ENCODE results near the gene GOLT1B. TPM values are rescaled to one million over a fixed set of nuclear protein-coding genes. Genes with fewer than 3 reads are reported as not detected.

GOLT1B gene, protein sequence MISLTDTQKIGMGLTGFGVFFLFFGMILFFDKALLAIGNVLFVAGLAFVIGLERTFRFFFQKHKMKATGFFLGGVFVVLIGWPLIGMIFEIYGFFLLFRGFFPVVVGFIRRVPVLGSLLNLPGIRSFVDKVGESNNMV
- total RNA-seq = 39.5 and 61.1 TPM in 2 replicates

GRCh38 chr12:21501258-21502163, at the start of gene GOLT1B, which contains the start of gene RECQL:
GOLT1B (plus strand) TSS chr12:21501789; CDS start chr12:21501924, 135 bp downstream.
RECQL (minus strand) TSS chr12:21501635; CDS start chr12:21499570, 2,065 bp downstream.

DNA sequence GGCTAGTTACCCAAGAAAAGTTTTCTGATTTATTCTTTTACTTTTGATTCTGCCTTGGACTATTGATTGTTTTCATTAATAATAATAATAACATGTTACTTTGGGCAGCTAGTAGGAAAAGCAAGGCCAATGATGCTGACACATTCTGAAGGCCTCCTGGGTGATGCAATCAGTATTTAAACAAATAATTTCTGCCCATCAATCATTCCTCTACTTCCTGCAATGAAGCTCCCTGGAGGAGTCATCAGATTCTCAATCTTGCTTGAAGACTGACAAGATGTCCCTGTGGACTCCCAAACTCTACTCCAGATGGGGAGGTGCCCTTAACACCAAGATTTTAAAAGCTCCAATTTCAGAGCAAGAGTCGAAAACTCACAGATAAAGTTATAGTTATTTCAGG, 24.5 kb downstream of the GOLT1B start, which contains the start of gene SPX:
TSS of gene SPX (plus strand) at position 244 of the 400 bp plus-strand sequence. CDS start 177 bp downstream, outside the sequence.

Other genes starting within 250 kb of the GOLT1B start
- 0.33 TPM in 1 of 2 replicates, not detected in the other for gene SLCO1A2, start 166.9 kb upstream of the GOLT1B start, total RNA-seq
- gene IAPP, start 128.9 kb upstream of the GOLT1B start, total RNA-seq = not detected in 2 replicates
- 10.9 and 11.1 TPM in 2 replicates for gene PYROXD1, start 64.1 kb upstream of the GOLT1B start, total RNA-seq
- gene RECQL, start 154 bp upstream of the GOLT1B start, total RNA-seq = 67.6 and 99.6 TPM in 2 replicates
- gene SPX, start 24.5 kb downstream of the GOLT1B start, total RNA-seq = under 0.01 and 0.10 TPM in 2 replicates
- not detected in 2 replicates for gene GYS2, start 103.1 kb downstream of the GOLT1B start, total RNA-seq
- 416 and 541 TPM in 2 replicates for gene LDHB, start 156.1 kb downstream of the GOLT1B start, total RNA-seq

Data from vein endothelial cell (primary cell).